Measurements from ENCODE around the gene BCL7C.

BCL7C gene

DNA sequence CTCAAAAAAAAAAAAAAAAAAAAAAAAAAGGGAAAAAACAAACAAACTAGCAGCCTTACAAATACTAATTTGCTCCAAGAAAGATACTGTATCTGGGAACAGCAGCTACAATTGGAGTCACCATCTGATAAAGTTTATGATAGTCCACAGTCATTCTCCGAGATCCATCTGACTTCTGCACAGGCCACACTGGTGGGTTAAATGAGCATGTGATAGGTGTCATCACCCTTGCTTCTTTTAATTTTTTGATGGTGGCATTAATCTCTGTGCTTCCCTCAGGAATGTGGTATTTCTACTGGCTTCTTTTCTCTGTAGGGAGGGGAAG is 49.6 kb downstream of the BCL7C start:
- intact Hi-C loops (cut with DNase I): loop anchor here (10.0 kb wide), 1 partner anchor 70 kb away; no protein-coding TSS in a partner anchor
- DNase-seq: no peak

DNA sequence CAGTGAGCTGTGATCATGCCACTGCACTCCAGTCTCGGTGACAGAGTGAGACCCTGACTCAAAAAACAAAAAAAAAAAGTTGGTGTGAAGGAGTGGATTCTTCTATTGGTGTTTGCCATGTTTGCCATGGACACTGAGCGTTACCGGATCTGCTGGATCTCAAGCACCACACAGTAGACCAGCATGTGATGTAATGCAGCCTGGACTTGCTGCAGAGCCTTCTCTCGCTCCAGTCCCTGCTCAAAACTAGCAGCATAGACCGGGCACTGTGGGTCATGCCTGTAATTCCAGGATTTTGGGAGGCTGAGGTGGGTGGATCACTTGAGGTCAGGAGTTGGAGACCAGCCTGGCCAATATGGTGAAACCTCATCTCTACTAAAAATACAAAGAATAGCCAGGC is 50.4 kb downstream of the BCL7C start:
- intact Hi-C loops (cut with DNase I): loop anchor here (10.0 kb wide), 1 partner anchor 71 kb away; no protein-coding TSS in a partner anchor
- no peak for DNase-seq

DNA sequence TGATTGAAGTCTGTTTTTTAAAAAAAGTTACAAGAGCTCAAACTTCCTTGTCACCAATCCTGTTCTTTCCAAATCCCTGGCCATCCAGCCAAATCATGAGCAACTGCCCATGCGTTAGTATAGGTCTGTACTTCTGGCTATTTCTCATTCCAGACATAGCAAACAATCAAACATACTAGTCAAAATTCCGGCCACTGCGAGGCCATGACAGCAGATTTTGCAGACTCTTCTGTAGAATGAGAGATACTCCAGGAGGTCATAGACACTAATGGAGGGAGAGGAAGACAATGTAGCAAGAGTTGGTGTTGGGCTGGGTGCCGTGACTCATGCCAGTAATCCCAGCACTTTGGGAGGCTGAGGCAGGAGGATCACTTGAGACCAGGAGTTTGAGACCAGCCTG is 50.9 kb downstream of the BCL7C start:
- DNase-seq: no peak
- intact Hi-C loops (cut with DNase I): loop anchor here (10.0 kb wide), 1 partner anchor 72 kb away; no protein-coding TSS in a partner anchor

DNA sequence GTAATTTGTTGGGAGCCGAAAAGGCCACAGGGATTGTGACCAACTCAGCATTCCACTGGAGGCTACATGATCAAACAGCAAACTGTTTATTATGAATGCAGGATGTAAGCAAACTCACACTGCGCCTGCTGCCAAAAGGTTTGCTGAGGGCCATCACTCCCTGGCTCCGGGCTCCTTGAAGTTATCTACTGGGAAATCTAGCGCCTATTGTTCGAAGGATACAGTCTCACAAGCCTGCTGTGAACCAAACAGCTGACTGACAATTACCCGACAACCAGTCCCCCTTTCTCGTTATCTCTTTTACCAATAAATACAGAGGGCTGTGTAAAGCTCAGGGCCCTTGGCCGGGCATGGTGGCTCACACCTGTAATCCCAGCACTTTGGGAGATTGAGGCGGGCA is 52.5 kb downstream of the BCL7C start:
- intact Hi-C loops (cut with DNase I): loop anchor here (10.0 kb wide), 1 partner anchor 73 kb away; no protein-coding TSS in a partner anchor
- DNase-seq: no peak

DNA sequence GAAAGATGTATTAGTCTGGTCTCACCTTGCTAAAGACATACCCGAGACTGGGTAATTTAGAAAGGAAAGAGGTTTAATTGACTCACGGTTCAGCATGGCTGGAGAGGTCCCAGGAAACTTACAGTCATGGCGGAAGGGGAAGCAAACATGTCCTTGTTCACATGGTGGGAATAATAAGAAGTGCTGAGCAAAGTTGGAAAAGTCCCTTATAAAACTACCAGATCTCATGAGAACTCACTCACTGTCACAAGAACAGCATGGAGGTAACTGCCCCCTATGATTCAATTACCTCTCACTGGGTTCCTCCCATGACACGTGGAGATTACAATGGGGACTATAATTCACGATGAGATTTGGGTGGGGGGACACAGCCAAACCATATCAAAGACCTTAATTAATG is 53.3 kb downstream of the BCL7C start:
- DNase-seq: no peak
- intact Hi-C loops (cut with DNase I): loop anchor here (10.0 kb wide), 1 partner anchor 74 kb away; no protein-coding TSS in a partner anchor

DNA sequence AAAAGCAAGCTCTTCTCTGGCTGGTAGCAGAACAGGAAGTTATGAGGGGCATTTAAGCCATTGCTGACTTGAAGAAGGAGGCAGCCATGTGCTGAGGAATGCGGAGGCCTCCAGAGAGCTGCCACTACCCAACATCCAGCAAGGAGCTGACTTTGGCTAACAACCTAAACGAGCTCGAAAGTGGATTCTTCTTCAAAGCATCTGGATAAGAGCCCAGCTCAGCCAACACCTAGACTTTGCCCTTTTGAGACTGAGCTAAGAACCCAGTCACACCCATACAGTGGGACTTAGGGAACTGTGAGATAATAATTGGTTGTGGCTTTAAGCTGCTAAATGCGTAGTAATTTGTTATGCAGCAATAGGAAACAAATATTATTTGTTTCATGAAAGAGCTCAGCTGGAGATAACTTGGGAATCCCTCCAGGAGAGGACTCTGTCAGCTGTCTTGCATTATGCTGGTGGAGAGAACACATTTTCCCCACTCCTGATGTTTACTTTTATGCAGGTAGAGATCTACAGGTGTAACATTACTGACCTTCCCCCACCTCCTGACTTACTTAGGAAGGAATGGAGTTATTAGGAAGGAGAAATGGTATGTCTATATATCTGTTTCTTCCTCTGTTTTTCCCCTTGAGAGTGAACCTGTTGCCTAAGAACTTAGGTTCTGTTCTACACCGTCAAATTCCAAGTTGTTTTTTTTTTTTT is 54.2 kb downstream of the BCL7C start:
- no peak for DNase-seq
- intact Hi-C loops (cut with DNase I): loop anchor here (10.0 kb wide), 1 partner anchor 75 kb away; no protein-coding TSS in a partner anchor

DNA sequence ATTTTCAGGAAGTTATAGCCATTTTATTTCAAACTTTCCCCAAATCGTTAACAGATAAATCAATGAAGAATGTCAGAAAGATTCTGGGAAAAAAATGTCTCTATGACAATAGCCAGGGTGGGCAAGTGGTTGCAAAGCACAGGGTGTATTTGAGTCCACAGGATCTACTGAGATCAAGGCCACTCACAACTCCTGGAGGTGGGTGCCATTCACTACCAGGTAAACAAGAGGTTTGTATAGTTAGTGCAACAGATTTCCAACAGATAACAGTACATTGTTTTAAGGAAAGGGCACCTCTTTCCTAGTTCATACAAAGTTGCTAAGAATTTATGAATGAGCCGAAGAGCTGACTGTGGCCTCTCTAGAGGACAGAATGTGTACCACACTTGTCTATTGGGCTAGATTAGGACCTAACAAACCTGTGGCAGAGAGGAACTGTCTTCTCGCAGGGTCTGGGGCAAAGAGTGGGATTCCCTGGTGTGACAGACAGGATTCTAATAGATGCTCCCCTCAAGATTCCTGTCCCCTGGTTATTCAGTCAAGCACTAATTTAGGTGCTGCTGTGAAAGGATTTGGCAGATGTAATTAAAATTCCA is 54.9 kb downstream of the BCL7C start:
- no peak for DNase-seq
- intact Hi-C loops (cut with DNase I): no loop called here

DNA sequence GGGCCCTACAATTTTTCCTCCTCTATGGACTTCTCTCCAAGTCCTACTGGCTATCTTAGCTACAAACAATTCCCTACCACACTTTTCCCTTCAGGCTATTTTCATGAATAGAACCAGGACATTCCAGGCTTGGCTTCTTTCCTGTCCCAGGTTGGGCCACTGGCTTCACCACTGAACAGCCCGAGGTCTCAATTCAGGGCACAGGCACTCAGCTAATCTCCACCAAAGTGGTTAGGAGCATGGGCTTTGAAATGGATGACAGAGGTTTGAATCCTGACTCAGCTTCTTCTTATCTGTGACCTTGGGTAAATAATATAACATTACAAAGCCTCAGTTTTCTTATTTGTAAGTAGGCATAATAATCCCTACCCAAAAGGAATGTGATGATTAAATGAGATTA is 56.0 kb downstream of the BCL7C start:
- intact Hi-C loops (cut with DNase I): no loop called here

More for the DNA sequence above, 56.0 kb downstream of the BCL7C start:
- no peak for DNase-seq
